Gastroesophageal sphincter (tissue), 4 donors: ENCODE data around the gene OPCML. TPM values are rescaled to one million over a fixed set of nuclear protein-coding genes. Genes with fewer than 3 reads are reported as not detected.

Experiments used
- ATAC-seq: fragments of 150-250 bp; one replicate; pipeline ENCODE4 v1.9.1; 2016; ENCODE audit warnings: mild to moderate bottlenecking, moderate library complexity
- H3K27ac ChIP-seq, 4 donors: fragments of 200-600 bp; sonication (generic) in 3 of 4; 1 replicate in 3 of 4; 2 replicates in 1 of 4; pipeline ENCODE4 v1.5.1; 2016 to 2019
- H3K27me3 ChIP-seq: fragments of 200-600 bp; sonication (generic); one replicate; pipeline ENCODE4 v1.5.1; 2019
- H3K36me3 ChIP-seq, 2 donors: fragments of 200-600 bp; sonication (generic); one replicate each; pipeline ENCODE4 v1.5.1; 2019; ENCODE audit warnings: control low read depth in 1 of 2
- H3K4me1 ChIP-seq, 3 donors: fragments of 200-600 bp; sonication (generic); 1 replicate in 2 of 3; 2 replicates in 1 of 3; pipeline ENCODE4 v1.5.1; 2016 to 2019; ENCODE audit warnings: control low read depth in 2 of 3
- H3K4me3 ChIP-seq, 2 donors: fragments of 200-600 bp; sonication (generic); one replicate each; pipeline ENCODE4 v1.5.1; 2019; ENCODE audit warnings: mild to moderate bottlenecking in 1 of 2, moderate library complexity in 1 of 2
- H3K9me3 ChIP-seq, 3 donors: fragments of 200-600 bp; sonication (generic); one replicate each; pipeline ENCODE4 v1.5.1; 2017 to 2019; ENCODE audit warnings: control low read depth in 2 of 3
- EP300 ChIP-seq: sonication (generic); formaldehyde crosslinking; IDR thresholded peaks from one replicate; pipeline ENCODE4 v1.6.1; 2017; ENCODE audit warnings: antibody characterized with exemption, mild to moderate bottlenecking
- POLR2A ChIP-seq, 2 donors: fragments of 450-650 bp; IDR thresholded peaks; one replicate each; pipeline ENCODE4 v1.6.1; 2017; ENCODE audit warnings: antibody characterized with exemption in 2 of 2, mild to moderate bottlenecking in 2 of 2, moderate library complexity in 1 of 2
- POLR2AphosphoS5 ChIP-seq: sonication (generic); formaldehyde crosslinking; IDR thresholded peaks from one replicate; pipeline ENCODE4 v1.6.1; 2017; ENCODE audit warnings: antibody characterized with exemption
- WGBS, 2 donors: methylation state at CpG; one replicate each; pipeline ENCODE4 v1.1.5; 2018; ENCODE audit warnings: low coverage in 1 of 2; 5-methylcytosine and 5-hydroxymethylcytosine counted together
- total RNA-seq, 4 donors: library from RNA; depleted of rRNA; stranded (reverse); fragments of >200 nt; gene quantifications; one replicate each; pipeline ENCODE4 v1.1.0, GENCODE V29; 2016
- TF ChIP-seq, protein P1 (sequence below), 4 experiments: fragments of 200-600 bp in 2 of 4; fragments of 450-650 bp in 2 of 4; sonication (generic) in 1 of 4; IDR thresholded peaks; one replicate each; pipeline ENCODE4 v1.5.1; 2017 to 2019; ENCODE audit warnings: antibody characterized with exemption in 4 of 4, mild to moderate bottlenecking in 2 of 4, moderate library complexity in 2 of 4

Gene OPCML
- total RNA-seq, 4 donors from 2014 or later, result 0.13 to 0.93 (median 0.33) TPM

DNA sequence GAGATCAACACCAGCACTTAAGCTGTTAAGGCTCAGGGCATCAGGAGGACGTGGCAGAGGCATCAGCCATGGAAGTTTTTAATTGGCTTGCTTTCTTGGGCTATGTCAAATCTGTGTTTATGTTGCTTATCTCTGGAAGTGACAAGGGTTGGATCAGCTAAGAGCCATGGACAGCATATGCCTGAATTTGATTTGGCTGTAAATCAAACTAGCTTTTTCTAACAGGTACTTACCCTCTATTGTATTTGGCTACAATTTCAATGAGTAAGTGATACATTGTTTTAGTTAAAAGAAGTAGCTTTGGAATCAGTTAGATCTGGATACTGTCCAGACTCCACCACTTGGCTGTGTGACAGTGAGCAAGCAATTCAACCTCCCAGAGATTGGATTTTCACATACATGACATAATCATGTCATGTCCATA is 936.6 kb downstream of the OPCML start:
- Histone ChIP-seq H3K27ac (no peak overlapping the region), H3K9me3 (no peaks in the 10 kb centered on the region), H3K36me3 (no peaks in the 10 kb centered on the region), H3K4me1 (no peaks in the 10 kb centered on the region), H3K27me3 (no peaks in the 10 kb centered on the region), H3K4me3 (no peak overlapping the region)
- ATAC-seq, result no peak
- no CpG with 5 or more reads among the region's 1 CpG for WGBS, 2 donors
- no peak for TF ChIP-seq POLR2A (IDR thresholded peaks at IDR 0.05)
- no peak for TF ChIP-seq EP300
- TF ChIP-seq, protein P1, sequence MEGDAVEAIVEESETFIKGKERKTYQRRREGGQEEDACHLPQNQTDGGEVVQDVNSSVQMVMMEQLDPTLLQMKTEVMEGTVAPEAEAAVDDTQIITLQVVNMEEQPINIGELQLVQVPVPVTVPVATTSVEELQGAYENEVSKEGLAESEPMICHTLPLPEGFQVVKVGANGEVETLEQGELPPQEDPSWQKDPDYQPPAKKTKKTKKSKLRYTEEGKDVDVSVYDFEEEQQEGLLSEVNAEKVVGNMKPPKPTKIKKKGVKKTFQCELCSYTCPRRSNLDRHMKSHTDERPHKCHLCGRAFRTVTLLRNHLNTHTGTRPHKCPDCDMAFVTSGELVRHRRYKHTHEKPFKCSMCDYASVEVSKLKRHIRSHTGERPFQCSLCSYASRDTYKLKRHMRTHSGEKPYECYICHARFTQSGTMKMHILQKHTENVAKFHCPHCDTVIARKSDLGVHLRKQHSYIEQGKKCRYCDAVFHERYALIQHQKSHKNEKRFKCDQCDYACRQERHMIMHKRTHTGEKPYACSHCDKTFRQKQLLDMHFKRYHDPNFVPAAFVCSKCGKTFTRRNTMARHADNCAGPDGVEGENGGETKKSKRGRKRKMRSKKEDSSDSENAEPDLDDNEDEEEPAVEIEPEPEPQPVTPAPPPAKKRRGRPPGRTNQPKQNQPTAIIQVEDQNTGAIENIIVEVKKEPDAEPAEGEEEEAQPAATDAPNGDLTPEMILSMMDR (IDR thresholded peaks at IDR 0.05), result no peak
- TF ChIP-seq POLR2AphosphoS5, result no peak

DNA sequence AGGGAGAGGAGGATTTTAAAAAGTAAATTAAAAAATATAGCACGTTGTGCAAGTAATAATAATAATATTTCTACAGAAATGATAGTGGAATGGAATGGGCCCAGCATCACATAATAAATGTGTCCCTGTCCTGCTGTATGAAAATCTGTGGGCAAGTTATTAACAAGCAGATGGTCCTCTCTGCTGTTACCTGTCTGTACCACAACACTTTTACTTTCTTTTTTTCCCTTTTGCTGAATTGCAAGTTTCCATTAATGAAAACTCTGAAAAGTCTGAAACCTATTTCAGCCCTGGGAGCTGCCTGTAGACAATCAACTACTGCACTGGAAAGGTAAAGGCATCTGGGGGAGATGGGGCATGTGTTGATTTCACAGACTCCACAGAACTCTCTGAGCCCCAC is 937.1 kb downstream of the OPCML start:
- no peak for ATAC-seq
- H3K27ac ChIP-seq, result no peak overlapping the region
- no peaks in the 10 kb centered on the region for H3K36me3 ChIP-seq
- no peaks in the 10 kb centered on the region for H3K27me3 ChIP-seq
- 33 to 55% methylated on average over 1 of the region's 1 CpG for WGBS, 2 donors
- TF ChIP-seq POLR2AphosphoS5 (no peak), POLR2A (IDR thresholded peaks at IDR 0.05) (no peak), EP300 (no peak)
- TF ChIP-seq, protein P1 (IDR thresholded peaks at IDR 0.05), result no peak
- H3K4me1 ChIP-seq, result no peaks in the 10 kb centered on the region
- no peak overlapping the region for H3K4me3 ChIP-seq
- H3K9me3 ChIP-seq, result no peaks in the 10 kb centered on the region

DNA sequence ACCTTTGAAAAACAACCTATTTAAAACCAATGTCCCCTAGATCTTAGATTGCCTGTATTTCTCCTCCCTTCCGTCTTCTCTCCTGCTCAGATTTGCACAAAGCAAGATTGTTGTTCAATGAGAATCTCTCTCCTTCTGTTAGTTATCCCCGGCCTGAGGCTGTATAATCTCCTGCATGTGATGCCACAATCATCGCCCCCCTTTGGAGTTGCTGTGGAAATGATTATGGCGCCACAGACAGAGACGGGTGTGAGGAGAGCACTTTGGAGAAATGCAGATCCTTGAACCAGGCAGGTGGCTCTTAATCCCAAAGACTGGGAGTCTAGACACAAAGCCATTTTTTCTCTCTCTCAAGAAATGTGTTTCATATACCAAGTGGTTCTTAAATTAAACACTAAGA is 941.3 kb downstream of the OPCML start:
- H3K27ac ChIP-seq, result no peak overlapping the region
- no peak overlapping the region for H3K4me3 ChIP-seq
- H3K4me1 ChIP-seq, result no peaks in the 10 kb centered on the region
- WGBS, 2 donors, result 74 to 90% methylated on average over 3 to 4 of the region's 5 CpGs
- TF ChIP-seq POLR2A (IDR thresholded peaks at IDR 0.05) (no peak), EP300 (no peak), POLR2AphosphoS5 (no peak)
- TF ChIP-seq, protein P1 (IDR thresholded peaks at IDR 0.05), result no peak
- no peak for ATAC-seq
- no peaks in the 10 kb centered on the region for H3K9me3 ChIP-seq
- H3K36me3 ChIP-seq, result no peaks in the 10 kb centered on the region
- no peaks in the 10 kb centered on the region for H3K27me3 ChIP-seq

DNA sequence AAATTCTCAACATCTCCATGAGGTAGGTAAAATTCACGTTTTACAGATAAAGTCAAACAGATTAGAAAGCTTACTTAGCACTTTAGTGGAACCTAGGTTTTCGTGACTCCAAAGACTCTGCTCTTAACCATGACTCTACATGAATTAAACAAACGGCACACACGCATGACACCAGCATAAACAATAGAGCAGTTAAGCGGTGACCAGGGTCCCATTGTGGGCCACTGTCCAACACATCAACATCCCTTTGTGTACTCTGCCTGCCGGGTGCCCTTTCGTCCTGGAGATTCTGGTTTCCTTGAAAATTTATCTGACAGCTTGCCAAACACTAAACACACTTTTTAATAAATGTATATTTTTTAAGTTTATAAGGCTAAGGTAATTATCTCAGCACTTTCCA is 941.7 kb downstream of the OPCML start:
- TF ChIP-seq POLR2A (IDR thresholded peaks at IDR 0.05) (no peak), POLR2AphosphoS5 (no peak), EP300 (no peak)
- TF ChIP-seq, protein P1 (IDR thresholded peaks at IDR 0.05), result no peak
- 47 to 78% methylated on average over 2 to 7 of the region's 7 CpGs for WGBS, 2 donors
- H3K4me3 ChIP-seq, result no peak overlapping the region
- no peak overlapping the region for H3K27ac ChIP-seq
- no peaks in the 10 kb centered on the region for H3K36me3 ChIP-seq
- ATAC-seq, result no peak
- no peaks in the 10 kb centered on the region for H3K4me1 ChIP-seq
- no peaks in the 10 kb centered on the region for H3K27me3 ChIP-seq
- no peaks in the 10 kb centered on the region for H3K9me3 ChIP-seq

DNA sequence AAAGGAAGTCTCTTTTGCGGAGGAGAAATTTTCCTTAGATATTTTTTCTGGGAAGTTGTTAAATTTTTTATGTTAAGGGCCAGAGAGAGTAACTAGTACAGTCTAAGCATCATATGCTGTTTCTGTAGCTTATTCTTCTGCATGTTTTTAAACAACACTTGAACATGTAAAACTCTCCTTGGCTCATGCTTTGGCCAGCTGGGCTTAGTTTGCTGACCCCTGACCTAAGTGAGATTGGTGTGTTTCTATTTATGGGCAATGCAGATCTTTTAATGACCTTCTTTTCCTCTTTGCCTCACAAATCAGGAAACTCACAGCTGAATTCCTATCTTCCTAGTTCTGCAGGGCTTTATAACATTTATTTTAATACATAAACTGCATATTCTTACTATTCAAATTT is 942.5 kb downstream of the OPCML start:
- Histone ChIP-seq H3K4me3 (no peak overlapping the region), H3K36me3 (no peaks in the 10 kb centered on the region), H3K9me3 (no peaks in the 10 kb centered on the region), H3K27ac (no peak overlapping the region), H3K4me1 (no peaks in the 10 kb centered on the region), H3K27me3 (no peaks in the 10 kb centered on the region)
- TF ChIP-seq POLR2A (IDR thresholded peaks at IDR 0.05) (no peak), EP300 (no peak), POLR2AphosphoS5 (no peak)
- TF ChIP-seq, protein P1 (IDR thresholded peaks at IDR 0.05), result no peak
- no peak for ATAC-seq
- 46 to 56% methylated on average over 1 of the region's 1 CpG for WGBS, 2 donors
